Tibial artery (tissue), 4 donors: ENCODE data around the gene MRPL57.
"Not testable (repeated sequence)": the region's sequence is repeated elsewhere in the genome, so short reads cannot be mapped to it uniquely, and the experiment has no call there.

Source experiments
- DNase-seq, 2 donors: peaks; one replicate each; pipeline ENCODE4 v3.0.0-alpha.2; 2019
- H3K27ac ChIP-seq, 2 donors: fragments of 200-600 bp; sonication (generic) in 1 of 2; 1 replicate in 1 of 2; 2 replicates in 1 of 2; pipeline ENCODE4 v1.5.1; 2018 to 2019; ENCODE audit warnings: mild to moderate bottlenecking in 1 of 2
- H3K27me3 ChIP-seq, 2 donors: fragments of 200-600 bp; sonication (generic) in 1 of 2; one replicate each; pipeline versions ENCODE4 v1.5.1 to v1.6.0; 2016 to 2019
- H3K36me3 ChIP-seq, 3 donors: fragments of 200-600 bp; sonication (generic) in 2 of 3; one replicate each; pipeline ENCODE4 v1.5.1; 2016 to 2019; ENCODE audit warnings: mild to moderate bottlenecking in 2 of 3
- H3K4me1 ChIP-seq, 4 donors: fragments of 200-600 bp; sonication (generic) in 2 of 4; 1 replicate in 3 of 4; 2 replicates in 1 of 4; pipeline ENCODE4 v1.5.1; 2016 to 2019
- H3K4me3 ChIP-seq, 2 donors: fragments of 200-600 bp; sonication (generic) in 1 of 2; 1 replicate in 1 of 2; 2 replicates in 1 of 2; pipeline ENCODE4 v1.5.1; 2018 to 2019; ENCODE audit warnings: mild to moderate bottlenecking in 2 of 2
- H3K9me3 ChIP-seq, 3 donors: fragments of 200-600 bp; sonication (generic) in 1 of 3; one replicate each; pipeline ENCODE4 v1.5.1; 2016 to 2019
- CTCF ChIP-seq, 2 experiments: fragments of 200-600 bp in 1 of 2; fragments of 450-650 bp in 1 of 2; IDR thresholded peaks; one replicate each; pipeline ENCODE4 v1.5.1; 2017 to 2019; ENCODE audit warnings: antibody characterized with exemption in 2 of 2, mild to moderate bottlenecking in 1 of 2, moderate library complexity in 1 of 2
- intact Hi-C: fragments of 100-400 bp; cut with DNase I; formaldehyde crosslinking; loops from one replicate; pipeline ENCODE4 v1.15.0; 2023; ENCODE audit warnings: low total_unique reads

Gene MRPL57

GRCh38 chr13:21219036-21219381, 42.6 kb downstream of the MRPL57 start:
- no peak for DNase-seq
- intact Hi-C loops: no loop called here
- Histone ChIP-seq H3K36me3 (no peaks in the 10 kb centered on the region), H3K27me3 (no peaks in the 10 kb centered on the region), H3K9me3 (peaks cover 0 to 18% (median 5%) of the 10 kb centered on the region in 3 donors), H3K27ac (no peak overlapping the region), H3K4me3 (no peak overlapping the region), H3K4me1 (no peaks in the 10 kb centered on the region)
- no peak for TF ChIP-seq CTCF (IDR thresholded peaks at IDR 0.05)

- peaks cover 0 to 18% (median 5%) of the 10 kb centered on the region in 3 donors for H3K9me3 ChIP-seq
- H3K36me3 ChIP-seq, intact Hi-C loops, H3K4me1 ChIP-seq, H3K4me3 ChIP-seq, H3K27ac ChIP-seq, H3K27me3 ChIP-seq, DNase-seq: not testable (repeated sequence)
These were observed 43.3 kb downstream of the MRPL57 start for GRCh38 chr13:21219716-21220115.

GRCh38 chr13:21221268-21221667, 44.8 kb downstream of the MRPL57 start:
- Histone ChIP-seq H3K27ac (no peak overlapping the region), H3K4me1 (no peaks in the 10 kb centered on the region), H3K9me3 (peaks cover 0 to 18% (median 5%) of the 10 kb centered on the region in 3 donors), H3K36me3 (no peaks in the 10 kb centered on the region), H3K4me3 (no peak overlapping the region), H3K27me3 (no peaks in the 10 kb centered on the region)
- intact Hi-C loops: no loop called here
- no peak for DNase-seq
- TF ChIP-seq CTCF (IDR thresholded peaks at IDR 0.05): no peak

GRCh38 chr13:21225082-21225481, 48.6 kb downstream of the MRPL57 start:
- Histone ChIP-seq H3K27me3 (no peaks in the 10 kb centered on the region), H3K4me3 (no peak overlapping the region), H3K36me3 (no peaks in the 10 kb centered on the region), H3K27ac (no peak overlapping the region), H3K9me3 (peaks cover 0 to 18% (median 5%) of the 10 kb centered on the region in 3 donors), H3K4me1 (no peaks in the 10 kb centered on the region)
- TF ChIP-seq CTCF (IDR thresholded peaks at IDR 0.05): no peak
- DNase-seq: no peak
- intact Hi-C loops: no loop called here

GRCh38 chr13:21225841-21226581, 49.6 kb downstream of the MRPL57 start:
- DNase-seq: no peak
- Histone ChIP-seq H3K4me1 (no peaks in the 10 kb centered on the region), H3K27me3 (no peaks in the 10 kb centered on the region), H3K27ac (no peak overlapping the region), H3K36me3 (no peaks in the 10 kb centered on the region), H3K4me3 (no peak overlapping the region), H3K9me3 (peaks cover 0 to 13% (median 5%) of the 10 kb centered on the region in 3 donors)
- no peak for TF ChIP-seq CTCF (IDR thresholded peaks at IDR 0.05)
- intact Hi-C loops: no loop called here

GRCh38 chr13:21227917-21228316, 51.5 kb downstream of the MRPL57 start:
- Histone ChIP-seq H3K27me3 (no peaks in the 10 kb centered on the region), H3K9me3 (no peaks in the 10 kb centered on the region), H3K27ac (no peak overlapping the region), H3K4me3 (no peak overlapping the region), H3K36me3 (no peaks in the 10 kb centered on the region), H3K4me1 (no peaks in the 10 kb centered on the region)
- no peak for TF ChIP-seq CTCF (IDR thresholded peaks at IDR 0.05)
- no peak for DNase-seq
- intact Hi-C loops: no loop called here
